CD4-positive, alpha-beta T cell treated with Interleukin-2 at 100 ng/mL for 4 hours (primary cell): ENCODE results near the gene ZNF107.
A peak's percentile ranks its signal among the peaks of the same experiment; 100 is the strongest.

Experiments
- DNase-seq: peaks from one replicate; pipeline ENCODE4 v3.0.0-alpha.2; 2020; ENCODE audit warnings: low spot score

ZNF107 gene

GRCh38 chr7:64665980-64666662 is at the start of gene ZNF107:
TSS of gene ZNF107 (plus strand) at chr7:64666133. CDS start at chr7:64666283, 150 bp downstream.
- DNase-seq = peak; percentile 91

GRCh38 chr7:64618785-64619456 is 47.0 kb upstream of the ZNF107 start:
- peak; percentile 67 for DNase-seq

GRCh38 chr7:64619705-64620104 is 46.2 kb upstream of the ZNF107 start:
- DNase-seq = no peak

GRCh38 chr7:64621656-64622055 is 44.3 kb upstream of the ZNF107 start:
- no peak for DNase-seq

GRCh38 chr7:64625114-64626082 is 40.5 kb upstream of the ZNF107 start:
- DNase-seq = peak; percentile 55

GRCh38 chr7:64626083-64626469 is 39.9 kb upstream of the ZNF107 start:
- DNase-seq = no peak

GRCh38 chr7:64626557-64626956 is 39.4 kb upstream of the ZNF107 start:
- DNase-seq = no peak

- DNase-seq = no peak
Observed at GRCh38 chr7:64628192-64628591, 37.7 kb upstream of the ZNF107 start.

GRCh38 chr7:64628721-64629120 is 37.2 kb upstream of the ZNF107 start:
- DNase-seq = no peak

- DNase-seq = peak; percentile 18
Observed at GRCh38 chr7:64630496-64630895, 35.4 kb upstream of the ZNF107 start.

GRCh38 chr7:64632029-64632428 is 33.9 kb upstream of the ZNF107 start:
- no peak for DNase-seq

GRCh38 chr7:64633401-64633800 is 32.5 kb upstream of the ZNF107 start:
- no peak for DNase-seq

- DNase-seq = no peak
Observed at GRCh38 chr7:64634406-64635062, 31.4 kb upstream of the ZNF107 start.

GRCh38 chr7:64636386-64636785 is 29.5 kb upstream of the ZNF107 start:
- DNase-seq = peak; percentile 12

- DNase-seq = no peak
Observed at GRCh38 chr7:64637521-64638445, 28.1 kb upstream of the ZNF107 start.

GRCh38 chr7:64638822-64639221 is 27.1 kb upstream of the ZNF107 start:
- DNase-seq = no peak

GRCh38 chr7:64639267-64640001 is 26.5 kb upstream of the ZNF107 start:
- DNase-seq = no peak

GRCh38 chr7:64640504-64640903 is 25.4 kb upstream of the ZNF107 start:
- no peak for DNase-seq

- no peak for DNase-seq
Observed at GRCh38 chr7:64642046-64642445, 23.9 kb upstream of the ZNF107 start.

GRCh38 chr7:64642875-64643274 is 23.1 kb upstream of the ZNF107 start:
- no peak for DNase-seq
